IMR-90 (cell line): ENCODE data around the gene DPP10. TPM values are rescaled to one million over a fixed set of nuclear protein-coding genes. Genes with fewer than 3 reads are reported as not detected.

Source experiments
- ATAC-seq: fragments of 200-7000 bp; cut with Tn5 transposase; 2 replicates; pipeline ENCODE4 v1.9.1; 2020; ENCODE audit warnings: low read depth, mild to moderate bottlenecking, moderate library complexity
- BruUV-seq: library from RNA; stranded (reverse); fragments of 400-500 nt; replicated peaks from 2 replicates; lab custom pipeline; 2021; lab: Mats Ljungman, UMichigan
- CTCF ChIA-PET: fragments of 300-600 bp; formaldehyde crosslinking; extraction: SDS; loops from one replicate; lab custom pipeline; 2021; ENCODE audit warnings: antibody characterized with exemption; lab: Yijun Ruan, JAX
- POLR2A ChIA-PET: fragments of 300-600 bp; sonication (Branson Sonifier 250); formaldehyde crosslinking; loops from one replicate; lab custom pipeline; 2022; ENCODE audit warnings: antibody characterized with exemption; ENCODE audit not compliant: unreplicated experiment; lab: Charles Lee
- DNase-seq: peaks from one replicate; pipeline ENCODE4 v3.0.0; 2013
- H2AFZ ChIP-seq: replicated peaks from 2 replicates; pipeline ENCODE3; 2013; ENCODE audit warnings: low read length, mild to moderate bottlenecking; ENCODE audit not compliant: poor library complexity
- H2AK5ac ChIP-seq: 2 replicates; pipeline ENCODE4 v1.6.1; 2013; ENCODE audit warnings: low read depth, low read length, inconsistent platforms
- H2AK9ac ChIP-seq: replicated peaks from 2 replicates; pipeline ENCODE3; 2013; ENCODE audit warnings: mild to moderate bottlenecking, low read depth, low read length, moderate library complexity; ENCODE audit not compliant: poor library complexity
- H2BK120ac ChIP-seq: 2 replicates; pipeline ENCODE4 v1.6.1; 2013; ENCODE audit warnings: low read depth, low read length, inconsistent platforms
- H2BK15ac ChIP-seq: 3 replicates; pipeline ENCODE4 v1.6.1; 2013; ENCODE audit warnings: low read depth, low read length, inconsistent platforms
- H2BK20ac ChIP-seq: 2 replicates; pipeline ENCODE4 v1.6.1; 2013; ENCODE audit warnings: low read depth, mild to moderate bottlenecking, inconsistent platforms, low read length, moderate library complexity
- H2BK5ac ChIP-seq: 2 replicates; pipeline ENCODE4 v1.6.1; 2013; ENCODE audit warnings: mild to moderate bottlenecking, low read depth, low read length, inconsistent platforms; ENCODE audit not compliant: poor library complexity, severe bottlenecking
- H3K14ac ChIP-seq: replicated peaks from 2 replicates; pipeline ENCODE4 v1.6.1; 2013; ENCODE audit warnings: low read depth, low read length, inconsistent platforms
- H3K18ac ChIP-seq: 2 replicates; pipeline ENCODE4 v1.6.1; 2013; ENCODE audit warnings: low read depth, low read length, control low read depth
- H3K23ac ChIP-seq: 2 replicates; pipeline ENCODE4 v1.6.1; 2013; ENCODE audit warnings: low read depth, low read length, inconsistent platforms
- H3K27ac ChIP-seq: 2 replicates; pipeline ENCODE4 v1.5.1; 2013; ENCODE audit warnings: mild to moderate bottlenecking, control low read depth, low read length; ENCODE audit not compliant: insufficient read depth
- H3K27me3 ChIP-seq: 2 replicates; pipeline ENCODE4 v1.6.1; 2013; ENCODE audit warnings: low read length; ENCODE audit not compliant: control insufficient read depth, insufficient read depth
- H3K36me3 ChIP-seq: 2 replicates; pipeline ENCODE4 v1.6.1; 2013; ENCODE audit warnings: low read length, mixed read lengths; ENCODE audit not compliant: control insufficient read depth, insufficient read depth
- H3K4ac ChIP-seq: 2 replicates; pipeline ENCODE4 v1.6.1; 2013; ENCODE audit warnings: low read depth, low read length, inconsistent platforms
- H3K4me1 ChIP-seq: 2 replicates; pipeline ENCODE4 v1.6.1; 2013; ENCODE audit warnings: low read length, mixed read lengths; ENCODE audit not compliant: control insufficient read depth, insufficient read depth
- H3K4me2 ChIP-seq: 2 replicates; pipeline ENCODE4 v1.6.1; 2013; ENCODE audit warnings: low read depth, mild to moderate bottlenecking, control low read depth, low read length, moderate library complexity
- H3K4me3 ChIP-seq: 2 replicates; pipeline ENCODE4 v1.5.1; 2013; ENCODE audit warnings: low read depth, mild to moderate bottlenecking, control low read depth, low read length, moderate library complexity; ENCODE audit not compliant: insufficient read depth
- H3K56ac ChIP-seq: 2 replicates; pipeline ENCODE4 v1.6.1; 2013; ENCODE audit warnings: low read length, inconsistent platforms; ENCODE audit not compliant: insufficient read depth; ENCODE audit errors: extremely low read depth
- H3K79me1 ChIP-seq, 2 experiments: 2 replicates each; pipeline ENCODE4 v1.6.1; 2013; ENCODE audit warnings: low read length in 2 of 2, inconsistent platforms in 1 of 2, low read depth in 1 of 2
- H3K9ac ChIP-seq: 2 replicates; pipeline ENCODE4 v1.6.1; 2013; ENCODE audit warnings: low read depth, low read length, control low read depth
- H3K9me1 ChIP-seq: 2 replicates; pipeline ENCODE4 v1.6.1; 2013; ENCODE audit warnings: low read length, inconsistent platforms; ENCODE audit not compliant: insufficient read depth
- H3K9me3 ChIP-seq: 2 replicates; pipeline ENCODE4 v1.6.1; 2013; ENCODE audit warnings: low read length; ENCODE audit not compliant: control insufficient read depth, insufficient read depth
- H4K20me1 ChIP-seq: 2 replicates; pipeline ENCODE4 v1.6.1; 2013; ENCODE audit warnings: low read length, inconsistent platforms; ENCODE audit not compliant: insufficient read depth
- H4K5ac ChIP-seq: 2 replicates; pipeline ENCODE4 v1.6.1; 2013; ENCODE audit warnings: mild to moderate bottlenecking, low read depth, low read length, control low read depth
- H4K8ac ChIP-seq, 2 experiments: 2 replicates each; pipeline ENCODE4 v1.6.1; 2013; ENCODE audit warnings: low read depth in 2 of 2, low read length in 2 of 2, control low read depth in 1 of 2, inconsistent platforms in 1 of 2
- H4K91ac ChIP-seq: 2 replicates; pipeline ENCODE4 v1.6.1; 2013; ENCODE audit warnings: low read depth, low read length, inconsistent platforms; ENCODE audit not compliant: insufficient read depth
- CHD1 ChIP-seq: IDR thresholded peaks from 2 replicates; pipeline ENCODE4 v1.6.1; 2012; ENCODE audit warnings: low read depth, low read length, improper control_type of control experiment
- MAZ ChIP-seq: IDR thresholded peaks from 2 replicates; pipeline ENCODE4 v1.6.1; 2012; ENCODE audit warnings: low read depth, mild to moderate bottlenecking, low read length, improper control_type of control experiment, moderate library complexity, borderline replicate concordance
- NFE2L2 ChIP-seq: fragments of 150-350 bp; IDR thresholded peaks from 2 replicates; pipeline ENCODE4 v1.6.1; 2016; ENCODE audit warnings: low read depth, mild to moderate bottlenecking, low read length
- RAD21 ChIP-seq: IDR thresholded peaks from 2 replicates; pipeline ENCODE4 v1.6.1; 2012; ENCODE audit warnings: low read length, improper control_type of control experiment
- RFX5 ChIP-seq: IDR thresholded peaks from 2 replicates; pipeline ENCODE4 v1.8.0; 2012; ENCODE audit warnings: low read depth, mild to moderate bottlenecking, low read length, moderate library complexity
- SMC3 ChIP-seq: fragments of 150-350 bp; IDR thresholded peaks from 2 replicates; pipeline ENCODE4 v1.6.1; 2016; ENCODE audit warnings: low read depth, mild to moderate bottlenecking, antibody characterized with exemption, low read length, moderate library complexity
- WGBS, 2 experiments: methylation state at CpG; one replicate each; pipeline versions ENCODE4 v1.1.5 to v1.1.7; 2013; ENCODE audit warnings: missing lambda C conversion rate in 2 of 2; ENCODE audit not compliant: insufficient read length in 1 of 2; ENCODE audit errors: extremely low coverage in 2 of 2; 5-methylcytosine and 5-hydroxymethylcytosine counted together
- dilution Hi-C: fragments of 300-500 bp; cut with HindIII; formaldehyde crosslinking; loops from one replicate; pipeline ENCODE4 v1.14.3; 2018; ENCODE audit warnings: low sequenced_read_pairs; ENCODE audit not compliant: unreplicated experiment
- in situ Hi-C: fragments of 300-500 bp; cut with MboI; formaldehyde crosslinking; loops from 3 replicates; pipeline ENCODE4 v1.14.3; 2019; ENCODE audit warnings: low sequenced_read_pairs, inconsistent platforms, mixed read lengths
- intact Hi-C: fragments of 100-400 bp; cut with micrococcal nuclease; formaldehyde crosslinking; loops from 2 replicates; pipeline ENCODE4 v1.10.0; 2022
- polyA plus RNA-seq, 3 experiments: library from polyadenylated mRNA; depleted of rRNA; stranded (reverse); fragments of >200 nt; gene quantifications; 2 replicates each; pipeline ENCODE4 v1.2.3, GENCODE V29; 2012; ENCODE audit warnings: low replicate concordance in 1 of 3
- total RNA-seq: library from RNA; depleted of rRNA; stranded (reverse); fragments of >200 nt; gene quantifications from 2 replicates; pipeline ENCODE4 v1.2.3, GENCODE V29; 2012

DPP10 gene
- total and polyA plus RNA-seq, 2 of the 4 experiments (the other 2 are of a cell fraction) = not detected

DNA sequence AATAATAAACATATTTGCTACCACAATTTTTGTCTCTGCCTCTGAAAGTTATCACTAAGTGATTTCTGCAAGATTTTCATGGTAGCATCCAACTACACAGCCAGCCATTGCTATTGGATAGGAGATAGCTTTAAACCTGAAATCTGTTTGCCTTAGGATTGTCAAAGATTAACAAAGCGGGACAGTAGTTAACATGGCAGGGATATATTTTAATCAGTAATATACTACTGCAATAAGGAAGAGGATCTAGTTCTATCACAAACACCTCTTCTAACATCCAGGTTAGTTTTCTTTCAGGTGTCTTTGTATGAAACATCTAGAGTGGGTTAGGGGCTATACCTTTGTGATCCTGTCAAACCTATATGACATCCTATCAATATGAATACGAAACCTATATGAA is 641.3 kb downstream of the DPP10 start:
- H3K9me1 ChIP-seq = no peaks in the 10 kb centered on the region
- peaks cover 4% of the 10 kb centered on the region; the same call in 1 of the 2 replicates for H3K9me3 ChIP-seq
- TF ChIP-seq RFX5 (no peak), MAZ (no peak), NFE2L2 (no peak), SMC3 (no peak), RAD21 (no peak), CHD1 (no peak)
- H2BK5ac ChIP-seq = no peak overlapping the region
- H4K8ac ChIP-seq = no peak overlapping the region
- H3K27me3 ChIP-seq = no peaks in the 10 kb centered on the region
- in situ Hi-C loops = no loop called here
- DNase-seq = no peak
- CTCF ChIA-PET = no interaction called here
- H3K27ac ChIP-seq = no peak overlapping the region
- H3K36me3 ChIP-seq = no peaks in the 10 kb centered on the region
- no peak overlapping the region for H3K4ac ChIP-seq
- no peak overlapping the region for H2BK120ac ChIP-seq
- WGBS, 2 experiments = no CpG with 5 or more reads among the region's 2 CpGs
- H3K18ac ChIP-seq = no peak overlapping the region
- H3K79me1 ChIP-seq = no peaks in the 10 kb centered on the region
- no peak overlapping the region for H2AK5ac ChIP-seq
- no peaks in the 10 kb centered on the region for H3K4me1 ChIP-seq
- H3K14ac ChIP-seq = no peak overlapping the region
- H3K56ac ChIP-seq = no peak overlapping the region
- dilution Hi-C loops = no loop called here
- no peak overlapping the region for H4K91ac ChIP-seq
- no peak overlapping the region for H3K23ac ChIP-seq
- ATAC-seq = no peak
- H2AFZ ChIP-seq = no peak overlapping the region
- H3K9ac ChIP-seq = no peak overlapping the region
- BruUV-seq = no TSS peak
- no peak overlapping the region for H3K4me3 ChIP-seq
- H2BK20ac ChIP-seq = no peak overlapping the region
- no peak overlapping the region for H2AK9ac ChIP-seq
- intact Hi-C loops = no loop called here
- H2BK15ac ChIP-seq = no peak overlapping the region
- POLR2A ChIA-PET = no interaction called here
- no peak overlapping the region for H3K4me2 ChIP-seq
- H4K5ac ChIP-seq = no peak overlapping the region
- H4K20me1 ChIP-seq = no peaks in the 10 kb centered on the region
